MCF 10A (cell line): ENCODE measurements around the gene MLLT6. TPM values are rescaled to one million over a fixed set of nuclear protein-coding genes. Genes with fewer than 3 reads are reported as not detected.

Experiments
- BruUV-seq: library from RNA; stranded (reverse); fragments of 400-500 nt; replicated peaks from 2 replicates; lab custom pipeline; 2021; lab: Mats Ljungman, UMichigan
- CTCF ChIA-PET: fragments of 300-600 bp; sonication (Branson Sonifier 250); formaldehyde crosslinking; extraction: SDS; loops from one replicate; lab custom pipeline; 2021; ENCODE audit warnings: antibody characterized with exemption, inconsistent platforms; lab: Yijun Ruan, JAX
- POLR2A ChIA-PET: fragments of 300-600, 350-650 bp; sonication (Branson Sonifier 250); formaldehyde crosslinking; extraction: SDS; loops from one replicate; lab custom pipeline; 2020; ENCODE audit warnings: antibody characterized with exemption, inconsistent platforms; lab: Yijun Ruan, JAX
- DNase-seq: peaks from one replicate; pipeline ENCODE4 v3.0.0-alpha.2; 2018; ENCODE audit not compliant: unreplicated experiment
- H3K27ac Mint-ChIP-seq: one replicate; pipeline ENCODE4 v1.8.0; 2022; ENCODE audit warnings: mild to moderate bottlenecking, low read depth, mixed read lengths; ENCODE audit not compliant: unreplicated experiment
- H3K27me3 Mint-ChIP-seq: one replicate; pipeline ENCODE4 v1.8.0; 2022; ENCODE audit warnings: mixed read lengths; ENCODE audit not compliant: insufficient read depth, unreplicated experiment
- H3K36me3 Mint-ChIP-seq: one replicate; pipeline ENCODE4 v1.8.0; 2022; ENCODE audit warnings: mild to moderate bottlenecking, moderate library complexity, mixed read lengths; ENCODE audit not compliant: insufficient read depth, unreplicated experiment
- H3K4me1 Mint-ChIP-seq: one replicate; pipeline ENCODE4 v1.8.0; 2022; ENCODE audit warnings: mixed read lengths; ENCODE audit not compliant: insufficient read depth, unreplicated experiment
- H3K4me3 Mint-ChIP-seq: one replicate; pipeline ENCODE4 v1.8.0; 2022; ENCODE audit warnings: mild to moderate bottlenecking, moderate library complexity, mixed read lengths; ENCODE audit not compliant: unreplicated experiment
- H3K9me3 Mint-ChIP-seq: one replicate; pipeline ENCODE4 v1.8.0; 2022; ENCODE audit warnings: mixed read lengths; ENCODE audit not compliant: unreplicated experiment
- CTCF ChIP-seq: fragments of 200-600 bp; IDR thresholded peaks from one replicate; pipeline ENCODE4 v1.8.0; 2022; ENCODE audit warnings: antibody characterized with exemption, mild to moderate bottlenecking; ENCODE audit not compliant: unreplicated experiment
- intact Hi-C: fragments of 100-400 bp; cut with micrococcal nuclease; formaldehyde crosslinking; loops from 2 replicates; pipeline ENCODE4 v1.14.1; 2022
- total RNA-seq: library from RNA; stranded (reverse); gene quantifications from 2 replicates; pipeline ENCODE4 v1.2.3, GENCODE V29; 2022

MLLT6 gene
- total RNA-seq, 1 experiment from 2014 or later: 65.3 TPM

- DNase-seq: peak; percentile 95
- peaks cover 22% of the 10 kb centered on the region for H3K36me3 Mint-ChIP-seq
- ChIA-PET CTCF (interaction anchor here (0.6 to 1.5 kb wide), 4 partner anchors 21 to 28 kb away, joined by 3 to 5 read pairs (median 4); no protein-coding TSS in a partner anchor), POLR2A (interaction anchor here (0.6 to 4.6 kb wide), 17 partner anchors 10 to 1058 kb away, joined by 3 to 39 read pairs (median 4); partner anchors contain the start of genes CISD3, EPOP, LASP1 and PSMB3)
- no peaks in the 10 kb centered on the region for H3K9me3 Mint-ChIP-seq
- peak overlapping the region; percentile 90 for H3K27ac Mint-ChIP-seq
- H3K27me3 Mint-ChIP-seq: no peaks in the 10 kb centered on the region
- TSS peak; percentile 35 for BruUV-seq
- TF ChIP-seq CTCF: no peak
- peak overlapping the region; percentile 99 for H3K4me3 Mint-ChIP-seq
- peaks cover 17% of the 10 kb centered on the region for H3K4me1 Mint-ChIP-seq
- intact Hi-C loops: loop anchor here (2.0 to 10.0 kb wide), 2 partner anchors 27 to 51 kb away; partner anchors contain the start of gene PSMB3
These were observed 1.1 kb upstream of the MLLT6 start for GRCh38 chr17:38703742-38704605.

- H3K4me1 Mint-ChIP-seq: peaks cover 17% of the 10 kb centered on the region
- H3K4me3 Mint-ChIP-seq: peak overlapping the region; percentile 99
- intact Hi-C loops: loop anchor here (10.0 kb wide), 1 partner anchor 49 kb away; the partner anchor contains the start of gene PSMB3
- no peak for TF ChIP-seq CTCF
- ChIA-PET CTCF (interaction anchor here (1.5 kb wide), 1 partner anchor 22 kb away, joined by 5 read pairs; no protein-coding TSS in a partner anchor), POLR2A (interaction anchor here (0.7 to 4.6 kb wide), 17 partner anchors 9 to 241 kb away, joined by 3 to 39 read pairs (median 7); partner anchors contain the start of genes CISD3, EPOP, LASP1 and PSMB3)
- no peaks in the 10 kb centered on the region for H3K27me3 Mint-ChIP-seq
- H3K27ac Mint-ChIP-seq: peak overlapping the region; percentile 90
- no peak for DNase-seq
- no TSS peak for BruUV-seq
- peaks cover 36% of the 10 kb centered on the region for H3K36me3 Mint-ChIP-seq
- no peaks in the 10 kb centered on the region for H3K9me3 Mint-ChIP-seq
These were observed 390 bp downstream of the MLLT6 start for GRCh38 chr17:38705523-38705802.

DNA sequence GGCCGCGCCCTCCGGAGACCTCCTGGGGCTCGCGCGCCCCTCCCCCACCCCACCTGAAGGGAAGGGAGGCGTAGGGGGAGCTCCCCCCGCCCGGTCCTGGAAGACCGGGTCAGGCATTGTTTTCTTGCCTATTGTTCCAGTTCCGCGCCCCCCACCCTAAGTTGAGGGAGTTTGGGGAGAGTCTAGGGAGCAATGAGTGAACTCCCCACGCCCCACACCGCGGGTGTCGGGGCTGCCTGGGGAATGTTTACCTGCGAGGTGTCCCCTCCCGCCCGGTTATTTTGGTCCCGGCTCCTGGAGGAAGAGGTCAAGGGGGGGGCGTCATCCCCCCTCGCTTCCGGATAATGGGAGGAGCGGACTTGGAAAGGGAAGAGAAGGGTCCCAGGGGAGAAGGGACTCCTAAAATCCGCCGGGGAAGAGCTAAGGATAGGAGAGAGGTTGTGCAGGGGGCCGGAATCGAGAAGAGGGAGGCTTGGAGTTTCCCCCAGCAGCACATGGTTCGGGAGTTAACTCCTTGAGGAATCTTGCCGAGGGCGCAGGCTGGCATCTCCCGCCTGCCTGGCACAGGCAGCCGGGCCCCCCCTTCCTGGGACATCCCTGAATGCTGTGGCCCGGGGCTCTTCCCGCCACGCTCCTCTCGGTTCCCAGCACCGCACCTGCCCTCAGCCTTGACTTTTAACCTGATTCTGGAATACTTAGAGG, 881 bp downstream of the MLLT6 start:
- Mint-ChIP-seq H3K27me3 (no peaks in the 10 kb centered on the region), H3K36me3 (peaks cover 41% of the 10 kb centered on the region), H3K4me3 (peak overlapping the region; percentile 99), H3K27ac (peak overlapping the region; percentile 90), H3K9me3 (no peaks in the 10 kb centered on the region), H3K4me1 (peaks cover 17% of the 10 kb centered on the region)
- ChIA-PET CTCF (interaction anchor here (0.7 kb wide), 1 partner anchor 30 kb away, joined by 3 read pairs; no protein-coding TSS in a partner anchor), POLR2A (interaction anchor here (0.5 to 4.0 kb wide), 15 partner anchors 9 to 460 kb away, joined by 3 to 29 read pairs (median 3); partner anchors contain the start of genes ARL5C and PSMB3)
- TF ChIP-seq CTCF: no peak
- no TSS peak for BruUV-seq
- DNase-seq: peak; percentile 51
- intact Hi-C loops: loop anchor here (10.0 kb wide), 1 partner anchor 49 kb away; the partner anchor contains the start of gene PSMB3
